Right ventricle myocardium inferior (tissue), 1 donor: Measurements from ENCODE around the gene TAS2R39. TPM values are rescaled to one million over a fixed set of nuclear protein-coding genes. Genes with fewer than 3 reads are reported as not detected.
"Not testable (repeated sequence)": the region's sequence is repeated elsewhere in the genome, so short reads cannot be mapped to it uniquely, and the experiment has no call there.

Source experiments
- ATAC-seq: fragments of 200-7000 bp; cut with Tn5 transposase; one replicate; pipeline ENCODE4 v1.9.1; 2020; ENCODE audit warnings: mild to moderate bottlenecking, moderate library complexity
- DNase-seq: peaks from one replicate; pipeline ENCODE4 v3.0.0; 2021; ENCODE audit errors: missing footprints
- intact Hi-C: fragments of 100-400 bp; cut with DNase I; formaldehyde crosslinking; loops from one replicate; pipeline ENCODE4 v1.11.0; 2022
- long read RNA-seq: library from polyadenylated mRNA; unstranded; transcript quantifications from one replicate; pipeline ENCODE4 v2.0.0, GENCODE V29; 2021
- total RNA-seq: library from RNA; stranded (reverse); fragmentation: NEBNext Ultra II Directional; extraction: Animal tissue kit (Norgen Biotek cat#: 25700); gene quantifications from one replicate; pipeline ENCODE4 v1.2.1, GENCODE V29; 2021
- donor health status: DM: no; HTN: yes; CAD: no; lungs with severe emphysema.

TAS2R39 gene
- not detected for total RNA-seq
- long read RNA-seq = 0 reads

DNA sequence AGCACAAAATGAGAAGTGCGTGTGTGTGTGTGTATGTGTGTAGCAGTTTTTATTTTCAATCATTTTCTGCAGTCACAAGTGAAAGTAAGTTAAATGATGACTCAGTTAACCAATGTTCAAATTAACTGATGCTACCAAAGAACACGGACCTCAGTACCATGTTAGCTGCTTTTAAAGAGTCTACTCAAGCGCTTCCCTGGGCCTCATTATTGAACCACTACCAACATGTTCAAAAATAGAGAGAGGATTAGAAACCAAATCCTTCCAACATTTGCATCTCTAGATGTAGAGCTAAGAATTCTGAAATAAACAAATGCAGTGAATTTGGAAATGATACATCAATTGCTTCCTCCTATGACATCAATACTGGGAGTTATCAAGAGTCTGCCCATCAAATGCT, at the start of gene TAS2R39:
TSS of gene TAS2R39 (plus strand) at position 396 of the 400 bp plus-strand sequence. CDS start at position 396, 0 bp downstream.
- DNase-seq (no peak), ATAC-seq (no peak)
- intact Hi-C loops = no loop called here

DNA sequence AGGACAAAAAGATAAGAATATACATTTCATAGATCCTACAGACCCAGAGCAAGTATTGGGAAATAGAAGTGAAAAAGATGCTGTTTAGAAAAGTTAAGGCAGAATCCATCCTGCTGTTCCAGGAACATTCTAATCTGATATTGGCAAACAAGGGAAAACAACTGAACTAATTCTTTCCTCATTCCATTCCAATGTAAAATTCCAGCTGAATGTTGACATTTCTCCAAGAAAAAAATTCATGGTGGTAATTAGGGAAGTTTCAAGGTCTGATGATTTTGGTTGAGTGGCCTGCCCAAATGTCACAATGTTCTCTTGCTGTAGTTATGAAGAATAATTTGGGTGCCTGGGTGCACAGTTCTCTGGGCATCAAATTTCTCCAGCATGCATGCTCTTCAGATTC, 36.1 kb upstream of the TAS2R39 start:
- ATAC-seq = peak; percentile 58

DNA sequence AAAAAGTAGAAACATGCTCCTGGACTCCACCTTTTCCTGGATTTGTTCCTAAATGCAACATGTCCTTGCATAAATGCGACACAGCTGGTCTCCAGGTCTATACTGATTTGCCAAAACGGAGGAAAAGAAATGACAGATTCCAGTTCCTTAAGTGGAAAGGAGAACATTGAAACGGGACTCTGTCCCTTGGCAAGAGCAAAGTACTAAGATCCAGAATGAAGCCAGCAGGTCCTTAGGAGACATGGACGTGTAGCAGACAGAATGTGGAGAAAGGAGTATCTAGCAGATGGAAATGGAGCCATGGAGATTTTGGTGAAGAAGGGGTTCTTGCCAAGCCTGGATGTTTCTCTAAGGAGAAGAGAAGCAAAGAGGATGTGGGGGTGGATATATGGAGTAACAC, 35.2 kb upstream of the TAS2R39 start:
- intact Hi-C loops = no loop called here
- DNase-seq = no peak
- ATAC-seq = peak; percentile 72

More for the DNA sequence above, 36.1 kb upstream of the TAS2R39 start:
- intact Hi-C loops = no loop called here
- DNase-seq = no peak

DNA sequence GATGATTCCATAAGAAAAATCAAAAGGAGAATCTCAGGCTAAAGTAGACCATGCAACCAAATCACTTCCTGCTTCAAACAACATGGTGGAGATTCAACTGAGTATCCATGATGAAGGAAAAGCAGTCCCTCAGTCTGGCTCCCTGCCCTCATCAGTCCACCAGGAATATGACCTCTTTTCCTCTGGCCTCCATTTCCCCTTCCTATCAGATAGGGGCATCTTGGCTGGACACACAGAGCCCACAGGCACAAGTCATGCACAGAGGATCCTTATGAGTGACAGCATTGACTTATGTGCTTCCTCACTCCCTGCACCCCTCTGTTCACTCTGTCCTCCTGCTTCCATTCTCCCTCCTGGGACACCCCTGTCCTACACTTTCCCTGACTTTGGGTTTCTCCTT, 34.6 kb upstream of the TAS2R39 start:
- intact Hi-C loops = no loop called here
- DNase-seq (no peak), ATAC-seq (peak; percentile 27)

DNA sequence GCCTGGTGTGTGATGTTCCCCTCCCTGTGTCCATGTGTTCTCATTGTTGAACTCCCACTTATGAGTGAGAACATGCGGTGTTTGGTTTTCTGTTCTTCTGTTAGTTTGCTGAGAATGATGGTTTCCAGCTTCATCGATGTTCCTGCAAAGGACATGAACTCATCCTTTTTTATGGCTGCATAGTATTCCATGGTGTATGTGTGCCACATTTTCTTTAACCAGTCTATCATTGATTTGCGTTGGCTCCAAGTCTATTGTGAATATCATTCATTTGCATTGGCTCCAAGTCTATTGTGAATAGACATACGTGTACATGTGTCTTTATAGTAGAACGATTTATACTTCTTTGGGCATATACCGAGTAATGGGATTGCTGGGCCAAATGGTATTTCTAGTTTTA, 32.5 kb upstream of the TAS2R39 start:
- intact Hi-C loops, DNase-seq, ATAC-seq: not testable (repeated sequence)

DNA sequence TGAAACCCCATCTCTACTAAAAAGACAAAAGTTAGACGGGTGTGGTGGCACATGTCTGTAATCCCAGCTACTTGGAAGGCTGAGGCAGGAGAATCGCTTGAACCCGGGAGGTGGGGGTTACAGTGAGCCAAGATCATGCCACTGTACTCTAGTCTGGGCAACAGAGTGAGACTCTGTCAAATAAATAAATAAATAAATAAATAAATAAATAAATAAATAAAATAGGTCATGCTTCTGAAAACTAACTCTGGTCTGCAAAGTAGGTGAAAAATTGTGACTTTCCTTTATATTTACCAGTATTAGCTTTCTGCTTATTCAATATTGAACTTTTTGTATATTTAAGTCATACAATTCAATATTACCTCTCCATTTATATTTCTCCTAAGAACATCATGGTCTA, 24.6 kb upstream of the TAS2R39 start:
- ATAC-seq, DNase-seq, intact Hi-C loops: not testable (repeated sequence)

DNA sequence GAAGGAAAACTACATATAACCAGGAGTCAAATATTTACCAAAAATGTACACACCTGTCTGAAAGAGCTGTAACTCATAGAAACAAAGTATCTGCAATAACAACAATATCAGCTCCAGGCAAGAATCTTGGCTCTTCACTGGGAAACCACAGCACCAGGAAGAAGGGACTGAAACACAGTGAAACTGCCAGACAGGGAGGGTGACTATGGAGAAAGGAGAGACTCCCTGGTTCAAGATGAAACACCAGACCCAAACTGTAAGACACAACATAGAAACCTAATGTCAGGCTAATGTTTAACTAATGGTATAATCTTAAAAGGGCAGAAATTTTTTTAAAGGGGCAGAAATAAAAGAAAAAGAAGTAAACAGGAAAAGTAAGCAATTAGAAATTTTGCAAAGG, 11.5 kb upstream of the TAS2R39 start:
- intact Hi-C loops = no loop called here
- ATAC-seq (no peak), DNase-seq (no peak)

DNA sequence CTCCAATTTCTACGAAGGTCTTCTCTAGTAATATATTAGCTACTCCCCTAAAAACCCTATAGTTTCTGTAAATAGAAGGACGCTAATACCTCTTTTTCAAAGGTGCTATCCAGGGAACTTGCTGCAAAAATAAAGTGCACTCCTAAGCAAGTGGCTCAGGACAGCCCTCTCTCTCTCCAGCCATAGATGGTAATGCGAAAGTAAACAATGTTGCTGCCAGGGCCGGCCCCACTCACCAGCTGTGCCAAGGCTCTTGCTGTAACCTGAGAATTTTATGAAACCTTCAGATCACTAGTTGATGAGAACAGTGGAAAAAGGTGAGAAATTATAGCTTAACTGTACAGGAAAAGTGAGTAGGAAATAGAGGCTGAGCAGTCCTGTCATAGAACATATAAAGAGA, 10.9 kb upstream of the TAS2R39 start:
- DNase-seq (no peak), ATAC-seq (no peak)
- intact Hi-C loops = no loop called here

DNA sequence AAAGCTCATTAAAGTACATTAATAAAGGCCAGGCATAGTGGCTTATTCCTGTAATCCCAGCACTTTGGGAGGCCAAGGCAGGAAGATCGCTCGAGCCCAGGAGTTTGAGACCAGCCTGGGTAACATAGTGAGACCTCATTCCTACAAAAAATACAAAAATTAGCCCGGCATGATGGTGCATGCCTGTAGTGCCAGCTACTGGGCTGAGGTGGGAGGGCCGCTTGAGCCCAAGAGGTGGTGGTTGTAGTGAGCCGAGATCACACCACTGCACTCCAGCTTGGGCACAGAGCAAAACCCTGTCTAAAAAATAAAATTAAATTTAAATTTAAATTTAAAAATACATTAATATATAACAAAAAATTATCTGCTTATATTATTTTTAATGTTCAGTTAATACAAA, 7.1 kb upstream of the TAS2R39 start:
- no peak for DNase-seq
- no peak for ATAC-seq
- intact Hi-C loops = no loop called here

DNA sequence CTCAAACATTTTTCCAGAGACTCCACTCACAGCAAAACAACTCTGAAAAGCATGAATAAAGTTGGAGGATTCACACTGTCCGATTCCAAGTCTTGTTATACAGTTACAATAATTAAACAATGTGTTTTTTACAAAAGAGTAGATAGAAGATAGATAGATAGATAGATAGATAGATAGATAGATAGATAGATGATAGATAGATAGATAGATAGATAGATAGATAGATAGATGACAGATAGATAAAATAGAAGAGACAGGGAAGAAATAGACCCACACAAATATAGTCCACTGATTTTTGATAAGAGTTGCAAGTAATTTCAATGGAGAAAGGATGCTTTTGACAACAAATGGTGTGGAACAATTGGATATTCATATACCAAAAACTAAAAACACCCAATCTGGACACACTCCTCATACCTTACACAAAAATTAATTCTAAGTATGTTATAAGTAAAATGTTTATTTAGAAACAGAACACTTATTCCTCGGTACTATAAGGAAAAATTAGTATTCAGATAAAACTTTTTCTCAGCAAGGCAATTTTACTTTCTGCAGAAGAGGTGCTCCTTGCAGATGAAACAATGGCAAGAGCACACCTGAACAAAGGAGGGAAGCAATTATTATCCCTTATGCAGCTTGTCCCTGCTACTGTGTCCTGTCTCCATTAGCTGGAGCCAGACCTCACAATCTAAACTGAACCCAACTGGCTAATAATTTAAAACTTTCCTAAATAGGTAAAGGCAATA, 5.7 kb upstream of the TAS2R39 start:
- no peak for DNase-seq
- intact Hi-C loops = no loop called here
- no peak for ATAC-seq

DNA sequence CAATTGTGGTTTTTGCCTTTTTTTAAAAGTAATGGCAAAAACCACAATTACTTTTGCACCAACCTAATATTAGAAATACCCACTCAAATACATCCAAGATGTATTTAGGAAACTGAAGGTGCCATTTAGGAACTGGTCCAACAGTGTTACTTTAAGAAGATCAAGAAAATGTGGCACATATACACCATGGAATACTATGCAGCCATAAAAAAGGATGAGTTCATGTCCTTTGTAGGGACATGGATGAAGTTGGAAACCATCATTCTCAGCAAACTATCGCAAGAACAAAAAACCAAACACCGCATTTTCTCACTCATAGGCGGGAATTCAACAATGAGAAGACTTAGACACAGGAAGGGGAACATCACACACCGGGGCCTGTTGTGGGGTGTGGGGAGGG, 2.4 kb upstream of the TAS2R39 start:
- intact Hi-C loops, DNase-seq, ATAC-seq: not testable (repeated sequence)

DNA sequence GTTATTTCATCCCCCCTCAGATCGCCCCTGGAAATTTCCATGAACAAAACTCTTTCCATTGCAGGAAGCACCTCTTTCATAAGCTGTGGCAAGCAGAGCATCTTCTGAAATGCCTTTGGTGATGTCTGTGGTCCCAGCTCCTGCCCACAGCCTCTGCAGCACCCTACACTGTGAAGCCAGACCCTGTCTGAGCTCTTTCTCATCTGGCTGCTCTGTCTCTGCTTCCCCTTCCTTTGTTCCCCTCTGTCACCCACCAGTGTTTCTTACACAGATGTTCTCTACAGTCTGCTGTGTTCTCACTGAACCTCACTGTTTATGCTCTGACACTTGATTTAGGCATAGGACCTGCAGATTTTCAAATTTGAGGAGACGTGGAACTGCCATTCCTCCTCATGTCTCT, 1.9 kb upstream of the TAS2R39 start:
- DNase-seq (no peak), ATAC-seq (no peak)
- intact Hi-C loops = no loop called here

DNA sequence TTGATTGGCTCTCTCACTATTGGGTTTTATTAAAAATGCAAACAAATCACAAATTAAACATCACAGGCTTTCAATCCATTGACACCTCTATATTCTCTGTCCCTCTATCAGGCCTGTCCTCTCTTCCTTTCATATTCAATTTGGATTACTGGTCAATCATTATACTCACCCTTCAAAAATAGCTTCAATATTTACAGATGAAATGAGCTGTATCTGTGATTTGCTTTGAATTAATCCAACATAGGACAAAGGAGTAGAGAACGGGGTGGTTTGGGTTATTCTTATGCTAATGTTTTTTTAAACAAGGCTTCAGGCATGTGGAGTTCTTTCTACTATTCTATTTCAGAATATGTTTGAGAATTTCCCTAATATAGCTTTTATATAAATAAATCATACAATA, 2.3 kb downstream of the TAS2R39 start:
- no peak for DNase-seq
- no peak for ATAC-seq
- intact Hi-C loops = no loop called here

DNA sequence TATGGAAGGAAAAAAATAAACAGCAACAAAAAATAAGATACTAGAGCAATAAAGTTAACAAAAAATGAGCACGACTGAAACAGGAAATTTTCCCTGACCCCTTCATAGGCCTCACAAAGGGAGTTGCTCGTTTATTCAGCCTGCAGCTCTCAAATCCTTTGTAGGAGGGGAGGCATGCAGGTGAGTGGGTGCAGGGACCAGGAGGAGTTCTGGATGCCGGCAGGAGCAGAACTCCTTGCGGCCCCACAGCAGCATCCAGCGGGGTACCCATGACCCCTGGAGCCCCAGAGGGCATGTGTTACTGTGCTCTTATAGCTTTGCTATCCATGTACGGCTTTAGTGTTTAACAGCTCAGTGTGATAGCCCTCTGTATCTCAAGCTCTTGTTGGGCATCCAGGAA, 5.8 kb downstream of the TAS2R39 start:
- intact Hi-C loops = no loop called here
- no peak for DNase-seq

DNA sequence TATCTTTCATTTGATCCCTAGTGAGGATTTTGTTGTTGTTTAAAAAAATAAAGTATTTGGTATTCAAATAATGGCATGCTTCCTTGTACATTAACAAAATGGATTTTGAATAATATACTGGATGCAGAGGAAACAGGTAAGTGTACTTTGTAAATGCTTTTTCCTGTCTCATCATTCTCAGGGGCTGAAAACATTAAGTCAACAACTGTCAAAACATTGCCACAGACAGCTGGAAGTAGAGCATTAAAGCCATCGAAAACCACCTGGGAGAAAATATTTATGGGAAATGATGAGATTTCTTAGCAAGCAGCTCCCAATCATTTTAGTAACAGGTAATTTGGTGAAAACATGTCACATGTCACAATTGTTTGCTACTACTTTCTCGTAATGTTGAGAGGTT, 10.7 kb downstream of the TAS2R39 start:
- no peak for ATAC-seq
- intact Hi-C loops = no loop called here

More for the DNA sequence above, 5.8 kb downstream of the TAS2R39 start:
- ATAC-seq = no peak

DNA sequence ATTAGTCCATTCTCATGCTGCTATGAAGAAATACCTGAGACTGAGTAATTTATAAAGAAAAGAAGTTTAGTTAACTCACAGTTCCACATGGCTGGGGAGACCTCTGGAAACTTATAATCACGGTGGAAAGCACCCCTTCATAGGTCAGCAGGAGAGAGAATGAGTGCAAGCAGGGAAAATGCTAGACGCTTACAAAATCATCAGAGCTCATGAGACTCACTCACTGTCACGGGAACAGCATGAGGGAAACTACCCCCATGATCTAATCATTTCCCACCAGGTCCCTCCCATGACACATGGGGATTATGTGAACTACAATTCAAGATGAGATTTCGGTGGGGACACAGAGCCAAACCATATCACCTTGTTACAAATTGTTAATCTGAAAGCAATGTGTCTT, 15.8 kb downstream of the TAS2R39 start:
- no peak for DNase-seq
- ATAC-seq = no peak
- intact Hi-C loops = no loop called here

More for the DNA sequence above, 10.7 kb downstream of the TAS2R39 start:
- DNase-seq = no peak

DNA sequence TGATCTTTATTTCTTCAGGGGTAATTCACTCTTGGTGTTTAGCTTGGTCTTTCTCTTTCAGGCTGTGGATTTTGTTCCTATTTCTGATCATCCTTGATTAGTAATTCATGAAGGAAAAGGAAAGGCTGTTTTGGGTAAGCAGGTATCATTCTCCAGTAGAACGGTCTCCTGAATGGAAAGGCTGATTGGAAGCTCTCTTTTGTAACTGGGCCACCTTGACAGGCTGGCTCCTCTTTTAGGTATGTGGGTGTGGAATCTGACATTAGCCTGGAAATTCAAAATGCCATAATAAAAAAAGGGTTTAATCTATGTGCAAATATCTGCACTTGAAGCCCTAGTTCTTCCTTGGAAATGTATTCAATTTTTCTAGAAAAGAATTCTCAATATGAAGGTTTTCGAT, 18.9 kb downstream of the TAS2R39 start:
- no peak for DNase-seq
- no peak for ATAC-seq
- intact Hi-C loops = no loop called here

DNA sequence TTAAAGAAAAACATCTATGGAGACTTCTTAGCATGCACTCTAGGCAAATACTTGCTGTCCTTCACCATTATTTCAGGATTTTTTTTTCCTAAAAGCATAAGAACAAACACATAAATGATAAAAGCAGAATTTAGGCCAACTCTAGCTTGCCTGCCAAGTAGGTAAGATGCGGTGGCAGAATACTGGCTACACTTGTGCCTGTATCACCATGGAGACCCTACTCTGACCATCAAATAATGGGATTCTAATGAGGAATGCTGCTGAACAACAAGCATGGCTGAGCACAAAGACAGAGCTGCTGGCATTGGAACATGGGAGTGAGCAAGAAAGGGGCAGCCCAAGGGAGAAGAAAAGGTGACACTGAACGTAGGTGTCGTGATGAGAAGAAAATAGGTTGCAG, 20.2 kb downstream of the TAS2R39 start:
- intact Hi-C loops = no loop called here
- ATAC-seq (no peak), DNase-seq (no peak)

DNA sequence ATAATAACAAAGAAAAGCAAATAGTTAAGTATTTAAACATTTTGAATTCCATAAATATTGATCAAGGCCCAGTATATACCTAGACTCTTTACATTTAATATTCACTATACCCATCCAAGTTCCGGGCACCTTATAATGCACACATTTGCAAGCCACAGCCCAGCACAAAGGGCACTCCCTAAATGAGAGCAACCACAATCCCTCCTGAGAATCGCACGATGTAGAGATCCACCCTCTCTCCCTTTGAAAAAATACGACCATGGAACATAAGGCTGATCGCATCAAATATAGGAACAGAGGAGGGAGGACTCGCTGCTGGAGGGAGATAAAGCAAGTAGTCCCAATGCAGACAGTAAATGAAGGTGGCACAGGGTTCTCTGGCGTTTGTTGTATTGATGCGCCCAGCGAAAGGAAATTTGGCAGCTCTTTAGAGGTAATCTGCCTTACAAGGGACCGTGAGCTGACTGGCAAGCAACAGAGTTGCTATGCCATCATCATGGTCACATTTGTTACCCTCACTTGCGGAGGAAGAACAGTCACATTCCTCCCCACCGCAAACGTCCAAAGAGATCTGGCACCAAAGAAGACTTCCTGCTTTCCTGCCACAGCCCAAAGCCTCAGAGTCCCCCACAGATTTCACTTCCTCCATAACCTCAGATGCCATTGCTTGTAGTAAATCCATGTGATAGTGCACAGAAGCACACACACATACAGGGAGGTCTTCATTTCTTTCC, 22.5 kb downstream of the TAS2R39 start:
- DNase-seq = no peak
- intact Hi-C loops = no loop called here
- ATAC-seq = peak; percentile 54

DNA sequence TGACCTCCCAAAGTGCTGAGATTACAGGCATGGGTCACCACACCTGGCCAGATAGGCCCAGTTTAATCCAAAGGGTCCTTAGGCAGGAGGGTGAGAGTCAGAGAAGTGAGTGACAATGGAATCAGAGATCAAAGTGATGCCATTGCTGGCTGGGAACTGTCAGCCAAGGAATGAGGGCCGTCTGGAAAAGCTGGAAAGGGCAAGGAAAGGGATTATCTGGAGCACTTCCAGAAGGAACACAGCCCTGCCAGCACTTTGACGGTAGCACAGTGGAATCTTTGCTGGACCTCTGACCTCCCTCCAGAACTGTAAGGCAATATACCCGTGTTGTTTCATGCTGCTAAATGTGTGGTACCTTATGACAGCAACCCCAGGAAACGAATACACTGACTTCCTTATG, 27.3 kb downstream of the TAS2R39 start:
- ATAC-seq (no peak), DNase-seq (no peak)
- intact Hi-C loops = loop anchor here (10.0 kb wide), 1 partner anchor 606 kb away; no protein-coding TSS in a partner anchor
